ENCODE results near the gene LSM7. TPM values are rescaled to one million over a fixed set of nuclear protein-coding genes. Genes with fewer than 3 reads are reported as not detected.

LSM7 gene
- total RNA-seq, 4 donors from 2014 or later, result 71.2 to 106 (median 87.5) TPM

DNA sequence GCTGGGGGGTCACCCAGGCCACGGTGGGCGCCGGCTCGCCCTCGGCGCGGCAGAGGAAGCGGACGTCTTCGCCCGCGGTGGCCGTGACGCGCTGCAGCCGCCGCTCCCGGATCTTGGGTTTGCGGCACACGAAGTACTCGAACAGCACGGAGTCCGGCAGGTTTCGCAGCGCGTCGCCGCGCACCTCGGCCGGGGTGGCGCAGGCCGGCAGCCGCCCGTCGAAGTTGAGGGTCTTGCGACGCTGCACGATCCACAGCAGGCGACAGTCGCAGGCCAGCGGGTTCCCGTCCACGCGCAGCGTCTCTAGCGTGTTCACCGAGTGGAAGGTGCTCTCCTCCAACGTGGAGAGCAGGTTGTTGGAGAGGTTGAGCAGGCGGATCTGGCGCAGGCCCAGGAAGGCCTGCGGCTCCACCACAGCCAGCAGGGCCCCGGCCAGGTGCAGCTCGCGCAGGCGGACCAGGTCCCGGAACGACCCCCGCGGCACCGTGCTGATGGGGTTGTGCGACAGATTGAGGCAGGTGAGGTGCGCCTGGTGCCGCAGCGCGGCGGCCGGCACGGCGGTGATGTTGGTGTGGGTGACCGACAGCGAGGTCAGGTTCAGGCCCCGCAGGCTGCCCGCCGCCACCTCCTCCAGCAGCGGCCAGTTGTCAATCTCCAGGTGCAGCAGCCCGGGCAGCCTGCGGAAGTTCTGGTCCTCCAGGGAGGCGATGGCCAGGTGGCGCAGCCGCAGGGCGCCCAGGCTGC, 37.8 kb downstream of the LSM7 start:
- WGBS, result 0% methylated on average over 5 of the region's 82 CpGs
- peak overlapping the region; percentile 49 for H3K27ac ChIP-seq
- H3K4me1 ChIP-seq, result peaks cover 42% of the 10 kb centered on the region
- peaks cover 4% of the 10 kb centered on the region for H3K36me3 ChIP-seq
- TF ChIP-seq, protein P1, sequence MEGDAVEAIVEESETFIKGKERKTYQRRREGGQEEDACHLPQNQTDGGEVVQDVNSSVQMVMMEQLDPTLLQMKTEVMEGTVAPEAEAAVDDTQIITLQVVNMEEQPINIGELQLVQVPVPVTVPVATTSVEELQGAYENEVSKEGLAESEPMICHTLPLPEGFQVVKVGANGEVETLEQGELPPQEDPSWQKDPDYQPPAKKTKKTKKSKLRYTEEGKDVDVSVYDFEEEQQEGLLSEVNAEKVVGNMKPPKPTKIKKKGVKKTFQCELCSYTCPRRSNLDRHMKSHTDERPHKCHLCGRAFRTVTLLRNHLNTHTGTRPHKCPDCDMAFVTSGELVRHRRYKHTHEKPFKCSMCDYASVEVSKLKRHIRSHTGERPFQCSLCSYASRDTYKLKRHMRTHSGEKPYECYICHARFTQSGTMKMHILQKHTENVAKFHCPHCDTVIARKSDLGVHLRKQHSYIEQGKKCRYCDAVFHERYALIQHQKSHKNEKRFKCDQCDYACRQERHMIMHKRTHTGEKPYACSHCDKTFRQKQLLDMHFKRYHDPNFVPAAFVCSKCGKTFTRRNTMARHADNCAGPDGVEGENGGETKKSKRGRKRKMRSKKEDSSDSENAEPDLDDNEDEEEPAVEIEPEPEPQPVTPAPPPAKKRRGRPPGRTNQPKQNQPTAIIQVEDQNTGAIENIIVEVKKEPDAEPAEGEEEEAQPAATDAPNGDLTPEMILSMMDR (IDR thresholded peaks at IDR 0.05), result no peak
- TF ChIP-seq POLR2AphosphoS5 (IDR thresholded peaks at IDR 0.05), result no peak
- TF ChIP-seq POLR2A (IDR thresholded peaks at IDR 0.05), result no peak
- no peak for TF ChIP-seq EP300 (IDR thresholded peaks at IDR 0.05)
- no peak for DNase-seq (ENCODE audit: low spot score in 2 of 2)
- H3K27me3 ChIP-seq, result peaks cover 52% of the 10 kb centered on the region
- H3K9me3 ChIP-seq, result no peaks in the 10 kb centered on the region
- peak overlapping the region; percentile 49 for H3K4me3 ChIP-seq

DNA sequence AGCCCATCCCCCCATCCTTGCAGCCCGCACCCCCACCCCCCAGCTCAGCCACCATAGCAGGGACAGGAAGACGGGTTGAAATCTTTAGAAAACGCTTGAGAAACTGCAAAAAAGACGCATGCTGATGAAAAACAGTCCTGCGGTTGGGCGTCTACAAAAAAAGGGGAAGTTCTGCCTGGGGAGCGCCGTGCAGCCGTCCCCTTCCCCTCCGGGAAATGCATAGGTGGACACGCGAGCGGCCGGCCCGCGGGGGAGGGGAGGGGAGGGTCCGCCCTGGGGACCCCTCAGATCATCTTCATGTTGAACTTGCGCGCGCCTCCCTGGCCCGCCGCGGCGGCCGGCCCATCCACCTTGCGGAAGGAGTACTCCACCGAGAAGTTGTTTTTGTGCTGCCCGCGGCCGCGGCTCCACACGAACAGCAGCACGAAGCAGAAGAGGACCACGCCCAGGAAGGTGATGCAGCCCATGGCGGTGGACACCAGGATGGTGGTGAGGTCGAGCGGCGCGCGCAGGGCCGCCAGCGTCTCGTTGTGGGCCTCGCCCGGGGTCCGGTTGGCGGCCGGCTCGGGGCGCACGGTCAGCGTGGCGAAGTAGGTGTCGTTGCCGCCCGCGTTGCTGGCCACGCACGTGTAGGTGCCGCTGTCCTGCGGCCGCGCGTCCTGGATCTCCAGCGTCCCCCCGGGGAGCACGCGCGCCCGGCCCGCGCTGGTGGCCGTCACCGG, 38.5 kb downstream of the LSM7 start:
- TF ChIP-seq, protein P1 (IDR thresholded peaks at IDR 0.05), result no peak
- TF ChIP-seq EP300 (IDR thresholded peaks at IDR 0.05) (no peak), POLR2AphosphoS5 (IDR thresholded peaks at IDR 0.05) (no peak), POLR2A (IDR thresholded peaks at IDR 0.05) (no peak)
- H3K27me3 ChIP-seq, result peaks cover 52% of the 10 kb centered on the region
- peaks cover 39% of the 10 kb centered on the region for H3K4me1 ChIP-seq
- peak in 1 of 2 donors; percentile 74 for DNase-seq (ENCODE audit: low spot score in 2 of 2)
- WGBS, result 2% methylated on average over 64 of the region's 74 CpGs
- peaks cover 4% of the 10 kb centered on the region for H3K36me3 ChIP-seq
- H3K4me3 ChIP-seq, result peak overlapping the region; percentile 49
- H3K27ac ChIP-seq, result peak overlapping the region; percentile 49
- H3K9me3 ChIP-seq, result no peaks in the 10 kb centered on the region

DNA sequence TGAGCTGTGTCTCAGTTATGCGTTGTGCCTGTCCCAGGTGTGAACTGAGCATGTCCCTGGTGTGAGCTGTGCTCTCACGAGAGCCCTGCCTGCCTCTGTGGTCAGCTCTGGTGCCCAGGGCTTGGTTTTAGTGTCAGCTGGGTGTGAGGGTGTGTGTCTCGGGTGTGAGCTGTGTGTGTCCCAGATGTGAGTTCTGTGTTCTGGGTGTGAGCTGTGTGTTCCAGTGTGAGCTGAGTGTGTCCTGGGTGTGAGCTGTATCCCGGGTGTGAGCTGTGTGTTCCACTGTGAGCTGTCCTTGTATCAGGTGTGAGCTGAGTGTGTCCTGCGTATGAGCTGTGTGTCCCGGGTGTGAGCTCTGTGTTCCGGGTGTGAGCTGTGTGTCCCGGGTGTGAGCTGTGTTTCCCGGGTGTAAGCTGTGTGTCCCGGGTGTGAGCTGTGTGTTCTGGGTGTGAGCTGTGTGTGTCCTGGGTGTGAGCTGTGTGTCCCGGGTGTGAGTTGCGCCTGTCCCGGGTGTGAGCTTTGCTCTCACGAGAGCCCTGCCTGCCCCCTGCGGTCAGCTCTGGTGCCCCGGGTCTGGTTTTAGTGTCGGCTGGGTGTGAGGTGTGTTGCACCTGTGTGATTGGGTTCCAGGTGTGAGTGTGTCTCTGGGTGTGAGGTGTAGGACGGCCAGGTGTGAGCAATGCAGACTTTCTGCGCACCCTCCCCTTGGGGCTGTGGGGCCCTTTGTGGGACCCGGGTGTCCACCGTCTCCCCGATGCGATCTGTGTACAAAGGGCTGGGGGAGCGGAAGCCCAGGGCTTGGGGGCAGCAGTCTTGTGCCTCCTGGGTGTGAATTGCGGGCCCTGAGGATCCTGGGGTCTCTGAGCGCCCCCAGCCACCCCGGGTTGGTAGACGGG, 39.3 kb downstream of the LSM7 start:
- Histone ChIP-seq H3K4me3 (peak overlapping the region; percentile 18), H3K4me1 (peaks cover 31% of the 10 kb centered on the region), H3K27ac (peak overlapping the region; percentile 49), H3K36me3 (peaks cover 4% of the 10 kb centered on the region), H3K9me3 (no peaks in the 10 kb centered on the region), H3K27me3 (peaks cover 48% of the 10 kb centered on the region)
- DNase-seq (ENCODE audit: low spot score in 2 of 2), result no peak
- WGBS, result 42% methylated on average over 7 of the region's 28 CpGs
- TF ChIP-seq, protein P1 (IDR thresholded peaks at IDR 0.05), result no peak
- TF ChIP-seq EP300 (IDR thresholded peaks at IDR 0.05) (no peak), POLR2A (IDR thresholded peaks at IDR 0.05) (no peak), POLR2AphosphoS5 (IDR thresholded peaks at IDR 0.05) (no peak)

DNA sequence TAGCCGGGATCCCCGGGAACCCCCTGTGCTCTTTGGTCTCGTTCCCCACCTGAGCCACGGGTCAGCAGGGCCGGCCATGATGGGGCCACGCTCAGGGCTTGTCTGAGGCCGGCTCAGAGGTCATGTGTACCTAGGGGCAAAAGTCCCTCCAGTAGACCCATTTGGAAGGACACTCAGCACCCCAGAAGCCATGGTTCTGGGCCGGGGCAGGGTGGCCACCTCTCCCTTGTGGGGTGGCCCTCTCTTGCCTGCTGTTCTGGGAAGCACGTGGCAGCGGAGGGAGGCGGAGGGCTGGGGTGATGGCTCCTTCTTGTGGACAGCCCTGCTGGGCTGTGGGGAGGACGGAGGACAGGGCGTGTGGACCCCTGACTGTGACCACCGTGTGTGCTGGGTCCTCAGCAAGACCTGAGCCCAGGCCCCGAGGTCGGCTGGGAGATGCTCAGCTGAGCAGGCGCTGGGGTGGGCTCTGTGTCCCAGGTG, 40.0 kb downstream of the LSM7 start:
- no peak for DNase-seq (ENCODE audit: low spot score in 2 of 2)
- H3K4me3 ChIP-seq, result no peak overlapping the region
- peaks cover 4% of the 10 kb centered on the region for H3K36me3 ChIP-seq
- H3K9me3 ChIP-seq, result no peaks in the 10 kb centered on the region
- TF ChIP-seq, protein P1 (IDR thresholded peaks at IDR 0.05), result no peak
- TF ChIP-seq POLR2AphosphoS5 (IDR thresholded peaks at IDR 0.05) (no peak), POLR2A (IDR thresholded peaks at IDR 0.05) (no peak), EP300 (IDR thresholded peaks at IDR 0.05) (no peak)
- 90% methylated on average over 11 of the region's 17 CpGs for WGBS
- H3K27ac ChIP-seq, result no peak overlapping the region
- peaks cover 44% of the 10 kb centered on the region for H3K27me3 ChIP-seq
- H3K4me1 ChIP-seq, result peaks cover 27% of the 10 kb centered on the region
